WTC11 (cell line): ENCODE results near the gene MYO3A. TPM values are rescaled to one million over a fixed set of nuclear protein-coding genes. Genes with fewer than 3 reads are reported as not detected.

Experiments
- ATAC-seq: fragments of 200-7000 bp; cut with Tn5 transposase; 2 replicates; pipeline ENCODE4 v1.10.0; 2021; ENCODE audit warnings: mild to moderate bottlenecking, moderate library complexity
- CTCF ChIA-PET: fragments of 300-600 bp; sonication (Branson Sonifier 250); formaldehyde crosslinking; loops from one replicate; lab custom pipeline; 2021; ENCODE audit warnings: antibody characterized with exemption; lab: Charles Lee
- POLR2A ChIA-PET: fragments of 350-600 bp; sonication (Branson Sonifier 250); formaldehyde crosslinking; loops from one replicate; lab custom pipeline; 2021; ENCODE audit warnings: antibody characterized with exemption; lab: Charles Lee
- DNase-seq: peaks from one replicate; pipeline ENCODE4 v3.0.0; 2021; ENCODE audit warnings: low spot score
- H3K27ac Mint-ChIP-seq: 2 replicates; pipeline ENCODE4 v1.8.0; 2021; ENCODE audit warnings: mixed read lengths
- H3K27me3 Mint-ChIP-seq: 2 replicates; pipeline ENCODE4 v1.8.0; 2021; ENCODE audit warnings: low read depth, mild to moderate bottlenecking, moderate library complexity, mixed read lengths
- H3K36me3 Mint-ChIP-seq: 2 replicates; pipeline ENCODE4 v1.8.0; 2021; ENCODE audit warnings: mixed read lengths
- H3K4me1 Mint-ChIP-seq: 2 replicates; pipeline ENCODE4 v1.8.0; 2022; ENCODE audit warnings: mixed read lengths
- H3K4me3 Mint-ChIP-seq: 2 replicates; pipeline ENCODE4 v1.8.0; 2021; ENCODE audit warnings: mild to moderate bottlenecking, moderate library complexity, mixed read lengths
- H3K9me3 Mint-ChIP-seq: 2 replicates; pipeline ENCODE4 v1.8.0; 2021; ENCODE audit warnings: mixed read lengths
- GABPB1 ChIP-seq: sonication (generic); formaldehyde crosslinking; IDR thresholded peaks from 2 replicates; pipeline ENCODE4 v1.8.1; 2023; ENCODE audit warnings: mild to moderate bottlenecking, missing genetic modification reagents
- GRHL2 ChIP-seq: fragments of 250-450 bp; sonication (Bioruptor Pico); IDR thresholded peaks from 2 replicates; pipeline ENCODE4 v1.8.0; 2022; ENCODE audit warnings: mild to moderate bottlenecking, moderate library complexity; ENCODE audit not compliant: insufficient replicate concordance, severe bottlenecking
- HMGA2 ChIP-seq: fragments of 250-450 bp; sonication (Bioruptor Pico); IDR thresholded peaks from 2 replicates; pipeline ENCODE4 v1.4.0; 2021; ENCODE audit warnings: mild to moderate bottlenecking, moderate library complexity
- IRF2 ChIP-seq: sonication (generic); formaldehyde crosslinking; IDR thresholded peaks from 2 replicates; pipeline ENCODE4 v1.8.0; 2022; ENCODE audit warnings: low read depth, missing genetic modification reagents, borderline replicate concordance
- JAZF1 ChIP-seq: fragments of 250-450 bp; sonication (Bioruptor Pico); IDR thresholded peaks from 2 replicates; pipeline ENCODE4 v1.9.0; 2021; ENCODE audit warnings: moderate library complexity, mild to moderate bottlenecking, inconsistent platforms
- KAT7 ChIP-seq: sonication (generic); formaldehyde crosslinking; IDR thresholded peaks from 2 replicates; pipeline ENCODE4 v1.8.1; 2023; ENCODE audit warnings: missing genetic modification reagents, mild to moderate bottlenecking, borderline replicate concordance
- NFATC4 ChIP-seq: fragments of 250-450 bp; sonication (Bioruptor Pico); IDR thresholded peaks from 2 replicates; pipeline ENCODE4 v1.9.0; 2021; ENCODE audit warnings: mild to moderate bottlenecking
- NFE2L1 ChIP-seq: sonication (generic); formaldehyde crosslinking; IDR thresholded peaks from 2 replicates; pipeline ENCODE4 v1.8.1; 2023; ENCODE audit warnings: missing genetic modification reagents
- NR2C2 ChIP-seq: sonication (generic); formaldehyde crosslinking; IDR thresholded peaks from 2 replicates; pipeline ENCODE4 v1.8.0; 2022; ENCODE audit warnings: mild to moderate bottlenecking, missing genetic modification reagents
- NR3C1 ChIP-seq: sonication (generic); formaldehyde crosslinking; conservative IDR thresholded peaks from 2 replicates; pipeline ENCODE4 v1.8.1; 2023; ENCODE audit warnings: low read depth, mild to moderate bottlenecking, missing genetic modification reagents
- TEAD1 ChIP-seq: sonication (generic); formaldehyde crosslinking; IDR thresholded peaks from 2 replicates; pipeline ENCODE4 v1.8.0; 2022; ENCODE audit warnings: mild to moderate bottlenecking, missing genetic modification reagents
- TEAD4 ChIP-seq: sonication (generic); formaldehyde crosslinking; IDR thresholded peaks from 2 replicates; pipeline ENCODE4 v1.8.0; 2022; ENCODE audit warnings: mild to moderate bottlenecking, missing genetic modification reagents
- ZNF423 ChIP-seq: fragments of 250-450 bp; sonication (Bioruptor Pico); IDR thresholded peaks from 2 replicates; pipeline ENCODE4 v2.1.2; 2022; ENCODE audit warnings: mild to moderate bottlenecking, moderate library complexity
- ZNF671 ChIP-seq: fragments of 250-450 bp; sonication (Bioruptor Pico); IDR thresholded peaks from 2 replicates; pipeline ENCODE4 v1.8.0; 2021; ENCODE audit warnings: mild to moderate bottlenecking
- total RNA-seq: library from RNA; stranded (reverse); gene quantifications from 3 replicates; pipeline ENCODE4 v1.2.3, GENCODE V29; 2021
- TF ChIP-seq, protein P1 (sequence below): sonication (generic); formaldehyde crosslinking; IDR thresholded peaks from 2 replicates; pipeline ENCODE4 v1.8.0; 2022; ENCODE audit warnings: missing genetic modification reagents
- TF ChIP-seq, protein P2 (sequence below): fragments of 250-450 bp; sonication (Bioruptor Pico); IDR thresholded peaks from 2 replicates; pipeline ENCODE4 v1.8.0; 2021; ENCODE audit warnings: mild to moderate bottlenecking
- TF ChIP-seq, protein P3 (sequence below): sonication (generic); formaldehyde crosslinking; conservative IDR thresholded peaks from 2 replicates; pipeline ENCODE4 v1.8.1; 2022; ENCODE audit warnings: mild to moderate bottlenecking, missing genetic modification reagents
- TF ChIP-seq, protein P4 (sequence below): sonication (generic); formaldehyde crosslinking; IDR thresholded peaks from 2 replicates; pipeline ENCODE4 v1.8.1; 2022; ENCODE audit warnings: mild to moderate bottlenecking, missing genetic modification reagents, moderate library complexity, borderline replicate concordance
- TF ChIP-seq, protein P5 (sequence below): fragments of 250-450 bp; sonication (Bioruptor Pico); conservative IDR thresholded peaks from 2 replicates; pipeline ENCODE4 v1.9.0; 2021; ENCODE audit warnings: mild to moderate bottlenecking
- TF ChIP-seq, protein P6 (sequence below): sonication (generic); formaldehyde crosslinking; IDR thresholded peaks from 2 replicates; pipeline ENCODE4 v1.8.0; 2022; ENCODE audit warnings: mild to moderate bottlenecking, missing genetic modification reagents
- TF ChIP-seq, protein P7 (sequence below): sonication (generic); formaldehyde crosslinking; IDR thresholded peaks from 2 replicates; pipeline ENCODE4 v1.8.1; 2022; ENCODE audit warnings: missing genetic modification reagents, borderline replicate concordance
- TF ChIP-seq, protein P8 (sequence below): sonication (generic); formaldehyde crosslinking; IDR thresholded peaks from 2 replicates; pipeline ENCODE4 v1.8.0; 2023; ENCODE audit warnings: missing genetic modification reagents

The MYO3A gene
- total RNA-seq, 1 experiment from 2014 or later = 3.7 TPM

DNA sequence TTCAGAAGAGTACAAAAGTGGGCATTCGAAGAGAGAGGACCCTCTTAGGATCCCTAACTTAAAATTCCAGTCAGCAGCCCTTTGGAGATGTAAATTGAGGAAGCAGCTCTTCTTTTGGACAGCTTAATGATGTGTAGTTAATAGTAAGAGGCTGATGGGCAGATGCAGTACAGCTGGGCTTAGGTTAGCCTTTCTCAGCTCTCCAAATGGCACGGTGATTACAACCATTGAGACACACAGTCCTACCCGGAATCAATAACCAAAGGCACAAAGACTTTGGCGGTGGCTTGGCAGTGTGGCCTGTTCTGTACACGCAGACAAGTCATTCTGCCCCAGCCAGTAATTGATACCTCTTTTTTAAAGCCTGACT is 309.3 kb downstream of the MYO3A start (continued):
- TF ChIP-seq, protein P1, sequence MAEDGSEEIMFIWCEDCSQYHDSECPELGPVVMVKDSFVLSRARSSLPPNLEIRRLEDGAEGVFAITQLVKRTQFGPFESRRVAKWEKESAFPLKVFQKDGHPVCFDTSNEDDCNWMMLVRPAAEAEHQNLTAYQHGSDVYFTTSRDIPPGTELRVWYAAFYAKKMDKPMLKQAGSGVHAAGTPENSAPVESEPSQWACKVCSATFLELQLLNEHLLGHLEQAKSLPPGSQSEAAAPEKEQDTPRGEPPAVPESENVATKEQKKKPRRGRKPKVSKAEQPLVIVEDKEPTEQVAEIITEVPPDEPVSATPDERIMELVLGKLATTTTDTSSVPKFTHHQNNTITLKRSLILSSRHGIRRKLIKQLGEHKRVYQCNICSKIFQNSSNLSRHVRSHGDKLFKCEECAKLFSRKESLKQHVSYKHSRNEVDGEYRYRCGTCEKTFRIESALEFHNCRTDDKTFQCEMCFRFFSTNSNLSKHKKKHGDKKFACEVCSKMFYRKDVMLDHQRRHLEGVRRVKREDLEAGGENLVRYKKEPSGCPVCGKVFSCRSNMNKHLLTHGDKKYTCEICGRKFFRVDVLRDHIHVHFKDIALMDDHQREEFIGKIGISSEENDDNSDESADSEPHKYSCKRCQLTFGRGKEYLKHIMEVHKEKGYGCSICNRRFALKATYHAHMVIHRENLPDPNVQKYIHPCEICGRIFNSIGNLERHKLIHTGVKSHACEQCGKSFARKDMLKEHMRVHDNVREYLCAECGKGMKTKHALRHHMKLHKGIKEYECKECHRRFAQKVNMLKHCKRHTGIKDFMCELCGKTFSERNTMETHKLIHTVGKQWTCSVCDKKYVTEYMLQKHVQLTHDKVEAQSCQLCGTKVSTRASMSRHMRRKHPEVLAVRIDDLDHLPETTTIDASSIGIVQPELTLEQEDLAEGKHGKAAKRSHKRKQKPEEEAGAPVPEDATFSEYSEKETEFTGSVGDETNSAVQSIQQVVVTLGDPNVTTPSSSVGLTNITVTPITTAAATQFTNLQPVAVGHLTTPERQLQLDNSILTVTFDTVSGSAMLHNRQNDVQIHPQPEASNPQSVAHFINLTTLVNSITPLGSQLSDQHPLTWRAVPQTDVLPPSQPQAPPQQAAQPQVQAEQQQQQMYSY (CRISPR knock-in tag) = no peak
- TF ChIP-seq IRF2 = no peak
- TF ChIP-seq, protein P2, sequence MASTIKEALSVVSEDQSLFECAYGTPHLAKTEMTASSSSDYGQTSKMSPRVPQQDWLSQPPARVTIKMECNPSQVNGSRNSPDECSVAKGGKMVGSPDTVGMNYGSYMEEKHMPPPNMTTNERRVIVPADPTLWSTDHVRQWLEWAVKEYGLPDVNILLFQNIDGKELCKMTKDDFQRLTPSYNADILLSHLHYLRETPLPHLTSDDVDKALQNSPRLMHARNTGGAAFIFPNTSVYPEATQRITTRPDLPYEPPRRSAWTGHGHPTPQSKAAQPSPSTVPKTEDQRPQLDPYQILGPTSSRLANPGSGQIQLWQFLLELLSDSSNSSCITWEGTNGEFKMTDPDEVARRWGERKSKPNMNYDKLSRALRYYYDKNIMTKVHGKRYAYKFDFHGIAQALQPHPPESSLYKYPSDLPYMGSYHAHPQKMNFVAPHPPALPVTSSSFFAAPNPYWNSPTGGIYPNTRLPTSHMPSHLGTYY (CRISPR knock-in tag) = no peak

DNA sequence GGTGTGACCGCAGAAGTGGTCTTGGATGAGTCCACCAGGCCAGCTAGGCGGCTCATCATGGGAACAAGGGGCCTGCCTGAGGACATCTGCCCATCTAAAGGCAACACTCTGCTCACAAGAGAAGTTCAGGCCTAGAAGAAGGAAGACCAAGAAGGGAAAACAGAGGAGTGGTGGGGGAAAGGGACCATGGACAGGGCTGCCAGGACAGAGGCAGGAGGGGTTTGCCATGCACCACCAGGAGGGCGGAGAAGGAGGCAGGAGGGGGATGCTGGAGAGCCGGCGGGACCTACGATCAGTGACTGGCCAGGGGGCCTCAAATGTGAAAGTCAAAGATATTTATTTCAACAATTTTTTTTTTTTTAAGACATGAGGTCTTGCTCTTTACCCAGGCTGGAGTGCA is 315.7 kb downstream of the MYO3A start:
- TF ChIP-seq, protein P3, sequence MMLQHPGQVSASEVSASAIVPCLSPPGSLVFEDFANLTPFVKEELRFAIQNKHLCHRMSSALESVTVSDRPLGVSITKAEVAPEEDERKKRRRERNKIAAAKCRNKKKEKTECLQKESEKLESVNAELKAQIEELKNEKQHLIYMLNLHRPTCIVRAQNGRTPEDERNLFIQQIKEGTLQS (CRISPR knock-in tag) = no peak
- TF ChIP-seq TEAD1 = no peak
- no peak for TF ChIP-seq JAZF1
- TF ChIP-seq HMGA2 (CRISPR knock-in tag) = no peak
- TF ChIP-seq, protein P4, sequence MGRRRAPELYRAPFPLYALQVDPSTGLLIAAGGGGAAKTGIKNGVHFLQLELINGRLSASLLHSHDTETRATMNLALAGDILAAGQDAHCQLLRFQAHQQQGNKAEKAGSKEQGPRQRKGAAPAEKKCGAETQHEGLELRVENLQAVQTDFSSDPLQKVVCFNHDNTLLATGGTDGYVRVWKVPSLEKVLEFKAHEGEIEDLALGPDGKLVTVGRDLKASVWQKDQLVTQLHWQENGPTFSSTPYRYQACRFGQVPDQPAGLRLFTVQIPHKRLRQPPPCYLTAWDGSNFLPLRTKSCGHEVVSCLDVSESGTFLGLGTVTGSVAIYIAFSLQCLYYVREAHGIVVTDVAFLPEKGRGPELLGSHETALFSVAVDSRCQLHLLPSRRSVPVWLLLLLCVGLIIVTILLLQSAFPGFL (CRISPR knock-in tag) = no peak
- no peak for TF ChIP-seq GABPB1
- no peak for TF ChIP-seq ZNF423 (CRISPR knock-in tag)
- TF ChIP-seq, protein P5, sequence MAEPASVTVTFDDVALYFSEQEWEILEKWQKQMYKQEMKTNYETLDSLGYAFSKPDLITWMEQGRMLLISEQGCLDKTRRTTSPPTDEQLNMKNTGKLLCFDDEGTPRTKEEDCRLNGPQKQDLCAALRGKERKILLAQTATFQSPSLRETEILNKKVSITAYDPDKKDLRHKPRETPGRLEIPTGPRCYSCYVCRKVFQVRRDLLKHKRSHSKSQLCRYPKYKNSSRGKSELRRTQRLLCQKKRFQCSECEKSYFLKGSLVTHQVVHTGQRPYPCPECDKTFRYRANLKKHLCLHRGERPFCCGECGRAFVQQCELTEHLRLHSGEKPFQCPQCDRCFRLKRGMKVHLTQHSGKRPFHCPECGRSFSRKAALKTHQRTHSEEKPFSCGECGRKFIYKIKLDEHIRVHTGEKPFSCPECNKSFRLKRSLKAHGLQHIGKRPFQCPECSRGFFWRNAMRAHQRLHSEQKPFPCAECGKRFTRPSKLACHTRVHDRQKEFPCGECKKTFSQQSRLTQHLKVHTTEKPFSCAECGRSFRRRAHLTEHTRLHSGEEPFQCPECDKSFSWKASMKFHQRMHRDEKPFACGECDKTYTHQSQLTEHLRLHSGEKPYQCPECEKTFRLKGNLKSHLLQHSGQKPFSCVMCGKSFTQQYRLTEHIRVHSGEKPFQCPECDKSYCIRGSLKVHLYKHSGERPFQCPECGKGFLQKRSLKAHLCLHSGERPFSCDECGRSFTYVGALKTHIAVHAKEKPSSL (CRISPR knock-in tag) = no peak
- no peak for TF ChIP-seq IRF2
- no peak for TF ChIP-seq NR2C2 (CRISPR knock-in tag)
- no peak for TF ChIP-seq TEAD4 (CRISPR knock-in tag)
- TF ChIP-seq NFATC4 (CRISPR knock-in tag) = no peak
- TF ChIP-seq, protein P6, sequence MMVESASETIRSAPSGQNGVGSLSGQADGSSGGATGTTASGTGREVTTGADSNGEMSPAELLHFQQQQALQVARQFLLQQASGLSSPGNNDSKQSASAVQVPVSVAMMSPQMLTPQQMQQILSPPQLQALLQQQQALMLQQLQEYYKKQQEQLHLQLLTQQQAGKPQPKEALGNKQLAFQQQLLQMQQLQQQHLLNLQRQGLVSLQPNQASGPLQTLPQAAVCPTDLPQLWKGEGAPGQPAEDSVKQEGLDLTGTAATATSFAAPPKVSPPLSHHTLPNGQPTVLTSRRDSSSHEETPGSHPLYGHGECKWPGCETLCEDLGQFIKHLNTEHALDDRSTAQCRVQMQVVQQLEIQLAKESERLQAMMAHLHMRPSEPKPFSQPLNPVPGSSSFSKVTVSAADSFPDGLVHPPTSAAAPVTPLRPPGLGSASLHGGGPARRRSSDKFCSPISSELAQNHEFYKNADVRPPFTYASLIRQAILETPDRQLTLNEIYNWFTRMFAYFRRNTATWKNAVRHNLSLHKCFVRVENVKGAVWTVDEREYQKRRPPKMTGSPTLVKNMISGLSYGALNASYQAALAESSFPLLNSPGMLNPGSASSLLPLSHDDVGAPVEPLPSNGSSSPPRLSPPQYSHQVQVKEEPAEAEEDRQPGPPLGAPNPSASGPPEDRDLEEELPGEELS (CRISPR knock-in tag) = no peak
- no peak for TF ChIP-seq KAT7 (CRISPR knock-in tag)
- TF ChIP-seq, protein P7, sequence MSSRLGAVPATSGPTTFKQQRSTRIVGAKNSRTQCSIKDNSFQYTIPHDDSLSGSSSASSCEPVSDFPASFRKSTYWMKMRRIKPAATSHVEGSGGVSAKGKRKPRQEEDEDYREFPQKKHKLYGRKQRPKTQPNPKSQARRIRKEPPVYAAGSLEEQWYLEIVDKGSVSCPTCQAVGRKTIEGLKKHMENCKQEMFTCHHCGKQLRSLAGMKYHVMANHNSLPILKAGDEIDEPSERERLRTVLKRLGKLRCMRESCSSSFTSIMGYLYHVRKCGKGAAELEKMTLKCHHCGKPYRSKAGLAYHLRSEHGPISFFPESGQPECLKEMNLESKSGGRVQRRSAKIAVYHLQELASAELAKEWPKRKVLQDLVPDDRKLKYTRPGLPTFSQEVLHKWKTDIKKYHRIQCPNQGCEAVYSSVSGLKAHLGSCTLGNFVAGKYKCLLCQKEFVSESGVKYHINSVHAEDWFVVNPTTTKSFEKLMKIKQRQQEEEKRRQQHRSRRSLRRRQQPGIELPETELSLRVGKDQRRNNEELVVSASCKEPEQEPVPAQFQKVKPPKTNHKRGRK = no peak
- TF ChIP-seq ZNF671 (CRISPR knock-in tag) = no peak
- no peak for TF ChIP-seq NR3C1 (CRISPR knock-in tag)
- TF ChIP-seq NFE2L1 (CRISPR knock-in tag) = no peak
- TF ChIP-seq GRHL2 = no peak
- TF ChIP-seq, protein P8, sequence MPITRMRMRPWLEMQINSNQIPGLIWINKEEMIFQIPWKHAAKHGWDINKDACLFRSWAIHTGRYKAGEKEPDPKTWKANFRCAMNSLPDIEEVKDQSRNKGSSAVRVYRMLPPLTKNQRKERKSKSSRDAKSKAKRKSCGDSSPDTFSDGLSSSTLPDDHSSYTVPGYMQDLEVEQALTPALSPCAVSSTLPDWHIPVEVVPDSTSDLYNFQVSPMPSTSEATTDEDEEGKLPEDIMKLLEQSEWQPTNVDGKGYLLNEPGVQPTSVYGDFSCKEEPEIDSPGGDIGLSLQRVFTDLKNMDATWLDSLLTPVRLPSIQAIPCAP (CRISPR knock-in tag) = no peak
- Mint-ChIP-seq H3K27me3 (no peaks in the 10 kb centered on the region; the same call in 1 of the 2 replicates), H3K4me1 (peaks cover 20% of the 10 kb centered on the region), H3K36me3 (no peaks in the 10 kb centered on the region), H3K9me3 (peaks cover 10% of the 10 kb centered on the region), H3K27ac (no peak overlapping the region), H3K4me3 (no peak overlapping the region)
- DNase-seq = no peak
- ChIA-PET POLR2A (no interaction called here), CTCF (interaction anchor here (0.9 kb wide), 1 partner anchor 21 kb away, joined by 3 read pairs; no protein-coding TSS in a partner anchor)
- no peak for ATAC-seq
